Measurements from ENCODE around the gene STRA6.

- TF ChIP-seq CTCF (IDR thresholded peaks at IDR 0.05; ENCODE audit: control extremely low read depth in 1 of 3, insufficient read depth in 1 of 3, low read depth in 1 of 3, low read length in 3 of 3): no peak
- TF ChIP-seq POLR2A (IDR thresholded peaks at IDR 0.05; ENCODE audit: control extremely low read depth in 1 of 2, low read depth in 2 of 2, low read length in 2 of 2): no peak
- TF ChIP-seq CHD2 (IDR thresholded peaks at IDR 0.05; ENCODE audit: low read length): no peak
Observed at GRCh38 chr15:74243431-74243830, 40.8 kb upstream of the STRA6 start.

Data from H1 (cell line).